D721Med (cell line): ENCODE measurements around the gene TMEM135.

Experiments used
- DNase-seq: peaks from one replicate; pipeline ENCODE4 v3.0.0; 2011; ENCODE audit warnings: low spot score; ENCODE audit not compliant: insufficient read length
- FAIRE-seq: peaks from 2 replicates; lab custom pipeline; 2011; peaks lifted over from hg19 to GRCh38; lab: Jason Lieb, UNC
- CTCF ChIP-seq: IDR thresholded peaks from 2 replicates; pipeline ENCODE4 v1.5.1; 2012; ENCODE audit warnings: mild to moderate bottlenecking, control low read depth; ENCODE audit not compliant: insufficient read depth; ENCODE audit errors: missing control alignments

Gene TMEM135

GRCh38 chr11:87366763-87367405, 329.1 kb downstream of the TMEM135 start:
- FAIRE-seq = no peak
- TF ChIP-seq CTCF = no peak
- no peak for DNase-seq

- FAIRE-seq (no peak), DNase-seq (no peak)
- no peak for TF ChIP-seq CTCF
Measured at GRCh38 chr11:87368151-87368550, 330.4 kb downstream of the TMEM135 start.

- FAIRE-seq = no peak
Measured at GRCh38 chr11:87368858-87369480, 331.2 kb downstream of the TMEM135 start.

GRCh38 chr11:87369888-87370287, 332.2 kb downstream of the TMEM135 start:
- no peak for FAIRE-seq

More at GRCh38 chr11:87368858-87369480, 331.2 kb downstream of the TMEM135 start:
- DNase-seq = no peak
- TF ChIP-seq CTCF = no peak

GRCh38 chr11:87372065-87372464, 334.3 kb downstream of the TMEM135 start:
- DNase-seq = no peak
- TF ChIP-seq CTCF = no peak
- no peak for FAIRE-seq

More at GRCh38 chr11:87369888-87370287, 332.2 kb downstream of the TMEM135 start:
- DNase-seq = no peak
- no peak for TF ChIP-seq CTCF
